HEK293 (cell line): ENCODE data around the gene MAP4K4.

Experiments
- BCL11B ChIP-seq: fragments of 450-650 bp; formaldehyde crosslinking; IDR thresholded peaks from 2 replicates; pipeline ENCODE4 v1.5.1; 2016; ENCODE audit warnings: low read depth, missing biosample characterization, missing genetic modification characterization
- GLI2 ChIP-seq: fragments of 450-650 bp; formaldehyde crosslinking; IDR thresholded peaks from 2 replicates; pipeline ENCODE4; 2017; ENCODE audit warnings: missing biosample characterization, missing genetic modification characterization, low read depth, borderline replicate concordance
- OSR2 ChIP-seq: fragments of 450-650 bp; formaldehyde crosslinking; IDR thresholded peaks from 2 replicates; pipeline ENCODE4 v1.5.1; 2016; ENCODE audit warnings: missing biosample characterization, missing genetic modification characterization
- REPIN1 ChIP-seq: fragments of 450-650 bp; formaldehyde crosslinking; IDR thresholded peaks from 2 replicates; pipeline ENCODE4 v1.5.1; 2017; ENCODE audit warnings: missing biosample characterization, missing genetic modification characterization, low read depth
- YY2 ChIP-seq: fragments of 450-650 bp; formaldehyde crosslinking; IDR thresholded peaks from 2 replicates; pipeline ENCODE4 v1.5.1; 2016; ENCODE audit warnings: missing biosample characterization, missing genetic modification characterization
- ZBTB1 ChIP-seq: fragments of 450-650 bp; formaldehyde crosslinking; IDR thresholded peaks from 2 replicates; pipeline ENCODE4 v1.5.1; 2016; ENCODE audit warnings: missing biosample characterization, missing genetic modification characterization
- ZBTB17 ChIP-seq: fragments of 450-650 bp; formaldehyde crosslinking; IDR thresholded peaks from 2 replicates; pipeline ENCODE4 v1.5.1; 2016; ENCODE audit warnings: missing biosample characterization, missing genetic modification characterization
- ZFP37 ChIP-seq: fragments of 450-650 bp; formaldehyde crosslinking; IDR thresholded peaks from 2 replicates; pipeline ENCODE4 v1.5.1; 2016; ENCODE audit warnings: missing biosample characterization, missing genetic modification characterization
- ZNF121 ChIP-seq: fragments of 450-650 bp; formaldehyde crosslinking; IDR thresholded peaks from 2 replicates; pipeline ENCODE4 v1.5.1; 2016; ENCODE audit warnings: missing biosample characterization, missing genetic modification characterization
- ZNF138 ChIP-seq: fragments of 450-650 bp; formaldehyde crosslinking; IDR thresholded peaks from 2 replicates; pipeline ENCODE4 v1.5.1; 2016; ENCODE audit warnings: missing biosample characterization, missing genetic modification characterization, borderline replicate concordance
- ZNF155 ChIP-seq: fragments of 450-650 bp; formaldehyde crosslinking; IDR thresholded peaks from 2 replicates; pipeline ENCODE4 v1.5.1; 2016; ENCODE audit warnings: missing biosample characterization, missing genetic modification characterization
- ZNF16 ChIP-seq: fragments of 450-650 bp; formaldehyde crosslinking; IDR thresholded peaks from 2 replicates; pipeline ENCODE4 v1.5.1; 2016; ENCODE audit warnings: low read depth, missing biosample characterization, missing genetic modification characterization
- ZNF175 ChIP-seq: fragments of 450-650 bp; formaldehyde crosslinking; IDR thresholded peaks from 2 replicates; pipeline ENCODE4 v1.5.1; 2016; ENCODE audit warnings: missing biosample characterization, missing genetic modification characterization
- ZNF311 ChIP-seq: fragments of 450-650 bp; formaldehyde crosslinking; IDR thresholded peaks from 2 replicates; pipeline ENCODE4 v1.5.1; 2017; ENCODE audit warnings: missing biosample characterization, missing genetic modification characterization, borderline replicate concordance
- ZNF350 ChIP-seq: fragments of 450-650 bp; formaldehyde crosslinking; IDR thresholded peaks from 2 replicates; pipeline ENCODE4 v1.5.0; 2017; ENCODE audit warnings: missing biosample characterization, mild to moderate bottlenecking, missing genetic modification characterization
- ZNF37A ChIP-seq: fragments of 450-650 bp; IDR thresholded peaks from 2 replicates; pipeline ENCODE4 v1.5.1; 2018; ENCODE audit warnings: missing biosample characterization, missing genetic modification characterization
- ZNF501 ChIP-seq: fragments of 450-650 bp; formaldehyde crosslinking; IDR thresholded peaks from 2 replicates; pipeline ENCODE4 v1.5.1; 2016; ENCODE audit warnings: missing biosample characterization, missing genetic modification characterization
- ZNF510 ChIP-seq: fragments of 450-650 bp; formaldehyde crosslinking; IDR thresholded peaks from 2 replicates; pipeline ENCODE4 v1.5.1; 2018; ENCODE audit warnings: mild to moderate bottlenecking, missing genetic modification characterization, missing biosample characterization; ENCODE audit not compliant: insufficient replicate concordance
- ZNF558 ChIP-seq: fragments of 450-650 bp; formaldehyde crosslinking; IDR thresholded peaks from 2 replicates; pipeline ENCODE4 v1.5.1; 2016; ENCODE audit warnings: missing biosample characterization, missing genetic modification characterization
- ZNF677 ChIP-seq: fragments of 450-650 bp; IDR thresholded peaks from 2 replicates; pipeline ENCODE4 v1.5.0; 2018; ENCODE audit warnings: missing biosample characterization, mild to moderate bottlenecking, missing genetic modification characterization, moderate library complexity
- ZNF747 ChIP-seq: fragments of 450-650 bp; formaldehyde crosslinking; IDR thresholded peaks from 2 replicates; pipeline ENCODE4 v1.5.1; 2016; ENCODE audit warnings: missing biosample characterization, missing genetic modification characterization
- ZNF791 ChIP-seq: fragments of 450-650 bp; formaldehyde crosslinking; IDR thresholded peaks from 2 replicates; pipeline ENCODE4 v1.5.1; 2016; ENCODE audit warnings: missing biosample characterization, missing genetic modification characterization
- TF ChIP-seq, protein P1 (sequence below): fragments of 450-650 bp; formaldehyde crosslinking; IDR thresholded peaks from 2 replicates; pipeline ENCODE4 v1.5.1; 2016; ENCODE audit warnings: missing biosample characterization, missing genetic modification characterization, low read depth
- TF ChIP-seq, protein P2 (sequence below): fragments of 450-650 bp; formaldehyde crosslinking; IDR thresholded peaks from 2 replicates; pipeline ENCODE4 v1.5.1; 2016; ENCODE audit warnings: missing biosample characterization, missing genetic modification characterization, low read depth
- TF ChIP-seq, protein P3 (sequence below): fragments of 450-650 bp; formaldehyde crosslinking; IDR thresholded peaks from 2 replicates; pipeline ENCODE4 v1.5.1; 2016; ENCODE audit warnings: missing biosample characterization, missing genetic modification characterization
- TF ChIP-seq, protein P4 (sequence below): fragments of 450-650 bp; formaldehyde crosslinking; IDR thresholded peaks from 2 replicates; pipeline ENCODE4 v1.5.1; 2016; ENCODE audit warnings: missing biosample characterization, missing genetic modification characterization
- TF ChIP-seq, protein P5 (sequence below): fragments of 450-650 bp; formaldehyde crosslinking; IDR thresholded peaks from 2 replicates; pipeline ENCODE4 v1.5.1; 2016; ENCODE audit warnings: missing biosample characterization, missing genetic modification characterization
- TF ChIP-seq, protein P6 (sequence below): fragments of 450-650 bp; formaldehyde crosslinking; IDR thresholded peaks from 2 replicates; pipeline ENCODE4 v1.5.1; 2016; ENCODE audit warnings: missing biosample characterization, missing genetic modification characterization

Gene MAP4K4

DNA sequence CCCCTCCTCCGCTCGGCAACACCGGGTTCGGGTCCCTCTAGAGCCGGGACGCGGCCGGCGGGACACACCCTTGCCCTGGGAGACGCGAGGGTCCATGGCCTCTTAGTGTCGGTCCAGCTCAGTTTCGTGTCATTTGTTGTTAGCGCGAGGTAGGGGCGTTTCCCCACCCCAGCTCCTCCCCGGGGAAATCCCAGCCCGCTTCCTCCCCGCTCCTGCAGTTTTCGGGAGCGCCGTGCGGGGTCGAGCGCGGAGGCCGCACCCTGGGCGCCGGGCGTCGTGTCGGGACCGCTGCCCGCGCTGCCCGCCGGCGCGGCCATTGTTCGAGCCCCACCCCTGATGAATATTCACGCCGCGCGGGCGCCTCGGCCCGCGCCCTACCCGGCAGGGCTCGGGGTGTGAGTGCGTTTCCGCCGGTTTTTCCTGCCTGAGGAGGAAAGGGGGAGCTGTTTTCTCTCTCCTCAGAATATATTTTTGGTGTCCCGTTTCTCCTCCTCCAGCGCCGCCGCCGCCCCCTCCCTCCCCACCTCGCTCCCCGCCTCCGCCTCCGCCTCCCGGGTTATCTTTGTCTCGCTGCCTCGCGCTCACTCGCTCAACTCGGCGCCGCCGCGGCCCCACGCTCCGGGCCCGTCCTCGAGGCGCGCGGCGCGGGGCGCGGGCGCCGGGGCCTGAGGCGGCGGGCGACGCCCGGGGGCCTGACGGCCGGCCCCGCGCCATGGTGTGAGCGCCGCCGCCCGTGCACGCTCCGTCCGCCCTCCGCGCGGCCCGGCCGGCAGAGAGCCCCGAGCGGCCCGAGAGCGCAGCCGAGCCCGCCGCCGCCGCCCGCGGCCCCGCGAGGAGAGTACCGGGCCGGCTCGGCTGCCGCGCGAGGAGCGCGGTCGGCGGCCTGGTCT lies at the start of gene MAP4K4 (continued):
- no peak for TF ChIP-seq BCL11B (tag by site-specific recombination)
- TF ChIP-seq ZNF311 (tag by site-specific recombination) = no peak
- TF ChIP-seq ZNF510 = no peak
- TF ChIP-seq ZBTB17 (tag by site-specific recombination) = no peak
- TF ChIP-seq ZNF791 (tag by site-specific recombination) = no peak
- TF ChIP-seq ZNF747 (tag by site-specific recombination) = no peak
- TF ChIP-seq, protein P1, sequence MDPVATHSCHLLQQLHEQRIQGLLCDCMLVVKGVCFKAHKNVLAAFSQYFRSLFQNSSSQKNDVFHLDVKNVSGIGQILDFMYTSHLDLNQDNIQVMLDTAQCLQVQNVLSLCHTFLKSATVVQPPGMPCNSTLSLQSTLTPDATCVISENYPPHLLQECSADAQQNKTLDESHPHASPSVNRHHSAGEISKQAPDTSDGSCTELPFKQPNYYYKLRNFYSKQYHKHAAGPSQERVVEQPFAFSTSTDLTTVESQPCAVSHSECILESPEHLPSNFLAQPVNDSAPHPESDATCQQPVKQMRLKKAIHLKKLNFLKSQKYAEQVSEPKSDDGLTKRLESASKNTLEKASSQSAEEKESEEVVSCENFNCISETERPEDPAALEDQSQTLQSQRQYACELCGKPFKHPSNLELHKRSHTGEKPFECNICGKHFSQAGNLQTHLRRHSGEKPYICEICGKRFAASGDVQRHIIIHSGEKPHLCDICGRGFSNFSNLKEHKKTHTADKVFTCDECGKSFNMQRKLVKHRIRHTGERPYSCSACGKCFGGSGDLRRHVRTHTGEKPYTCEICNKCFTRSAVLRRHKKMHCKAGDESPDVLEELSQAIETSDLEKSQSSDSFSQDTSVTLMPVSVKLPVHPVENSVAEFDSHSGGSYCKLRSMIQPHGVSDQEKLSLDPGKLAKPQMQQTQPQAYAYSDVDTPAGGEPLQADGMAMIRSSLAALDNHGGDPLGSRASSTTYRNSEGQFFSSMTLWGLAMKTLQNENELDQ (tag by site-specific recombination) = no peak
- TF ChIP-seq REPIN1 (tag by site-specific recombination) = no peak
- TF ChIP-seq, protein P2, sequence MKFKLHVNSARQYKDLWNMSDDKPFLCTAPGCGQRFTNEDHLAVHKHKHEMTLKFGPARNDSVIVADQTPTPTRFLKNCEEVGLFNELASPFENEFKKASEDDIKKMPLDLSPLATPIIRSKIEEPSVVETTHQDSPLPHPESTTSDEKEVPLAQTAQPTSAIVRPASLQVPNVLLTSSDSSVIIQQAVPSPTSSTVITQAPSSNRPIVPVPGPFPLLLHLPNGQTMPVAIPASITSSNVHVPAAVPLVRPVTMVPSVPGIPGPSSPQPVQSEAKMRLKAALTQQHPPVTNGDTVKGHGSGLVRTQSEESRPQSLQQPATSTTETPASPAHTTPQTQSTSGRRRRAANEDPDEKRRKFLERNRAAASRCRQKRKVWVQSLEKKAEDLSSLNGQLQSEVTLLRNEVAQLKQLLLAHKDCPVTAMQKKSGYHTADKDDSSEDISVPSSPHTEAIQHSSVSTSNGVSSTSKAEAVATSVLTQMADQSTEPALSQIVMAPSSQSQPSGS = no peak
- TF ChIP-seq YY2 = no peak
- no peak for TF ChIP-seq ZNF155
- no peak for TF ChIP-seq ZNF138 (tag by site-specific recombination)
- TF ChIP-seq, protein P3, sequence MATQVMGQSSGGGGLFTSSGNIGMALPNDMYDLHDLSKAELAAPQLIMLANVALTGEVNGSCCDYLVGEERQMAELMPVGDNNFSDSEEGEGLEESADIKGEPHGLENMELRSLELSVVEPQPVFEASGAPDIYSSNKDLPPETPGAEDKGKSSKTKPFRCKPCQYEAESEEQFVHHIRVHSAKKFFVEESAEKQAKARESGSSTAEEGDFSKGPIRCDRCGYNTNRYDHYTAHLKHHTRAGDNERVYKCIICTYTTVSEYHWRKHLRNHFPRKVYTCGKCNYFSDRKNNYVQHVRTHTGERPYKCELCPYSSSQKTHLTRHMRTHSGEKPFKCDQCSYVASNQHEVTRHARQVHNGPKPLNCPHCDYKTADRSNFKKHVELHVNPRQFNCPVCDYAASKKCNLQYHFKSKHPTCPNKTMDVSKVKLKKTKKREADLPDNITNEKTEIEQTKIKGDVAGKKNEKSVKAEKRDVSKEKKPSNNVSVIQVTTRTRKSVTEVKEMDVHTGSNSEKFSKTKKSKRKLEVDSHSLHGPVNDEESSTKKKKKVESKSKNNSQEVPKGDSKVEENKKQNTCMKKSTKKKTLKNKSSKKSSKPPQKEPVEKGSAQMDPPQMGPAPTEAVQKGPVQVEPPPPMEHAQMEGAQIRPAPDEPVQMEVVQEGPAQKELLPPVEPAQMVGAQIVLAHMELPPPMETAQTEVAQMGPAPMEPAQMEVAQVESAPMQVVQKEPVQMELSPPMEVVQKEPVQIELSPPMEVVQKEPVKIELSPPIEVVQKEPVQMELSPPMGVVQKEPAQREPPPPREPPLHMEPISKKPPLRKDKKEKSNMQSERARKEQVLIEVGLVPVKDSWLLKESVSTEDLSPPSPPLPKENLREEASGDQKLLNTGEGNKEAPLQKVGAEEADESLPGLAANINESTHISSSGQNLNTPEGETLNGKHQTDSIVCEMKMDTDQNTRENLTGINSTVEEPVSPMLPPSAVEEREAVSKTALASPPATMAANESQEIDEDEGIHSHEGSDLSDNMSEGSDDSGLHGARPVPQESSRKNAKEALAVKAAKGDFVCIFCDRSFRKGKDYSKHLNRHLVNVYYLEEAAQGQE (tag by site-specific recombination) = no peak
- no peak for TF ChIP-seq ZNF677 (tag by site-specific recombination)
- TF ChIP-seq ZNF16 = no peak
- TF ChIP-seq, protein P4, sequence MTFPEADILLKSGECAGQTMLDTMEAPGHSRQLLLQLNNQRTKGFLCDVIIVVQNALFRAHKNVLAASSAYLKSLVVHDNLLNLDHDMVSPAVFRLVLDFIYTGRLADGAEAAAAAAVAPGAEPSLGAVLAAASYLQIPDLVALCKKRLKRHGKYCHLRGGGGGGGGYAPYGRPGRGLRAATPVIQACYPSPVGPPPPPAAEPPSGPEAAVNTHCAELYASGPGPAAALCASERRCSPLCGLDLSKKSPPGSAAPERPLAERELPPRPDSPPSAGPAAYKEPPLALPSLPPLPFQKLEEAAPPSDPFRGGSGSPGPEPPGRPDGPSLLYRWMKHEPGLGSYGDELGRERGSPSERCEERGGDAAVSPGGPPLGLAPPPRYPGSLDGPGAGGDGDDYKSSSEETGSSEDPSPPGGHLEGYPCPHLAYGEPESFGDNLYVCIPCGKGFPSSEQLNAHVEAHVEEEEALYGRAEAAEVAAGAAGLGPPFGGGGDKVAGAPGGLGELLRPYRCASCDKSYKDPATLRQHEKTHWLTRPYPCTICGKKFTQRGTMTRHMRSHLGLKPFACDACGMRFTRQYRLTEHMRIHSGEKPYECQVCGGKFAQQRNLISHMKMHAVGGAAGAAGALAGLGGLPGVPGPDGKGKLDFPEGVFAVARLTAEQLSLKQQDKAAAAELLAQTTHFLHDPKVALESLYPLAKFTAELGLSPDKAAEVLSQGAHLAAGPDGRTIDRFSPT (tag by site-specific recombination) = no peak
- TF ChIP-seq ZNF501 (tag by site-specific recombination) = no peak
- TF ChIP-seq ZNF37A = no peak
- no peak for TF ChIP-seq GLI2 (tag by site-specific recombination)
- no peak for TF ChIP-seq ZNF558
- TF ChIP-seq, protein P5, sequence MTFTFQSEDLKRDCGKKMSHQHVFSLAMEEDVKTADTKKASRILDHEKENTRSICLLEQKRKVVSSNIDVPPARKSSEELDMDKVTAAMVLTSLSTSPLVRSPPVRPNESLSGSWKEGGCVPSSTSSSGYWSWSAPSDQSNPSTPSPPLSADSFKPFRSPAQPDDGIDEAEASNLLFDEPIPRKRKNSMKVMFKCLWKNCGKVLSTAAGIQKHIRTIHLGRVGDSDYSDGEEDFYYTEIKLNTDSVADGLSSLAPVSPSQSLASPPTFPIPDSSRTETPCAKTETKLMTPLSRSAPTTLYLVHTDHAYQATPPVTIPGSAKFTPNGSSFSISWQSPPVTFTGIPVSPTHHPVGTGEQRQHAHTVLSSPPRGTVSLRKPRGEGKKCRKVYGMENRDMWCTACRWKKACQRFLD (tag by site-specific recombination) = no peak
- no peak for TF ChIP-seq ZNF121 (tag by site-specific recombination)
- TF ChIP-seq OSR2 (tag by site-specific recombination) = no peak
- no peak for TF ChIP-seq ZNF350 (tag by site-specific recombination)
- TF ChIP-seq ZFP37 (tag by site-specific recombination) = no peak
- TF ChIP-seq, protein P6, sequence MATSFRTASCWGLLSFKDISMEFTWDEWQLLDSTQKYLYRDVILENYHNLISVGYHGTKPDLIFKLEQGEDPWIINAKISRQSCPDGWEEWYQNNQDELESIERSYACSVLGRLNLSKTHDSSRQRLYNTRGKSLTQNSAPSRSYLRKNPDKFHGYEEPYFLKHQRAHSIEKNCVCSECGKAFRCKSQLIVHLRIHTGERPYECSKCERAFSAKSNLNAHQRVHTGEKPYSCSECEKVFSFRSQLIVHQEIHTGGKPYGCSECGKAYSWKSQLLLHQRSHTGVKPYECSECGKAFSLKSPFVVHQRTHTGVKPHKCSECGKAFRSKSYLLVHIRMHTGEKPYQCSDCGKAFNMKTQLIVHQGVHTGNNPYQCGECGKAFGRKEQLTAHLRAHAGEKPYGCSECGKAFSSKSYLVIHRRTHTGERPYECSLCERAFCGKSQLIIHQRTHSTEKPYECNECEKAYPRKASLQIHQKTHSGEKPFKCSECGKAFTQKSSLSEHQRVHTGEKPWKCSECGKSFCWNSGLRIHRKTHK = no peak
- no peak for TF ChIP-seq ZNF175 (tag by site-specific recombination)
- TF ChIP-seq ZBTB1 (tag by site-specific recombination) = no peak
